NCI-H2081 treated with DMSO at 0.1 percent for 48 hours (cell line): ENCODE data around the gene CFHR3.
"Not testable (repeated sequence)": the region's sequence is repeated elsewhere in the genome, so short reads cannot be mapped to it uniquely, and the experiment has no call there.

Source experiments
- DNase-seq: peaks from one replicate; lab custom pipeline; 2025; lab: John Stamatoyannopoulos, UW

Gene CFHR3

DNA sequence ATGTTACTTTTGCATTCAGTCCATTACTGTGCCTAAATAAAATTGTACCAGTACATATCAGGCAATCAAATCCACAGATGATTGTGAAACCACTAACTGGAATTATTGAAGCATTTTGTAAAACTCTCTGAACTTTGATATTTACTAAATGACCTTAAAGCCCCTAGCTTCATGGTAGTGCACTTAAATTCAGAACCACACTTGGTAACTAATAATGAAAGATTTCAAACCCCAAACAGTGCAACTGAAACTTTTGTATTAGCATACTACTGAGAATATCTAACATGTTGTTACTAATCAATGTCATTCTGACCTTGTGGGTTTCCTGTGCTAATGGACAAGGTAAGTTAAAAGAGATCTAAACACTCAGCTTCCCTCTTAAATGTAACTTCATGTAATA, at the start of gene CFHR3:
Gene CFHR3 (plus strand): TSS at position 238 of the 400 bp plus-strand sequence. CDS start 47 bp downstream, at position 285.
- no peak for DNase-seq

DNA sequence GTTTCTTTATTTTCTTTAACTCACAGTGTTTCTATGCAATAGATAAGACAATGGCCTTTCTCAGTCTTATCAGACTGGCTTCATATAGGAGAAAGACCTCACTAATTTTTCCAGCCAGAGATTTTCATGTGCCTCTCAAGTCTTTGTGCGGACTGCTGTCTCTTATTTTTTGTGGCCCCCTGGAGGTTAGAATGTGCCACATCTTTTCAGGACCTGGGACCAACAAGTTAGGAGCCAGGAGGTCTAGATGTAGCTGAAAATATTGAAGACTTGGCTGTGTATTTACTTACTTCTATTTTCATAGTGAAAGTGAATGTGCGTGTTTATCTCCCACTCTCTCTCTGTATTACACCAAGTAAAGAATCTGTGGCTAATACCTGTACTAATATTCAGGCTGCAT, 42.1 kb upstream of the CFHR3 start:
- no peak for DNase-seq

DNA sequence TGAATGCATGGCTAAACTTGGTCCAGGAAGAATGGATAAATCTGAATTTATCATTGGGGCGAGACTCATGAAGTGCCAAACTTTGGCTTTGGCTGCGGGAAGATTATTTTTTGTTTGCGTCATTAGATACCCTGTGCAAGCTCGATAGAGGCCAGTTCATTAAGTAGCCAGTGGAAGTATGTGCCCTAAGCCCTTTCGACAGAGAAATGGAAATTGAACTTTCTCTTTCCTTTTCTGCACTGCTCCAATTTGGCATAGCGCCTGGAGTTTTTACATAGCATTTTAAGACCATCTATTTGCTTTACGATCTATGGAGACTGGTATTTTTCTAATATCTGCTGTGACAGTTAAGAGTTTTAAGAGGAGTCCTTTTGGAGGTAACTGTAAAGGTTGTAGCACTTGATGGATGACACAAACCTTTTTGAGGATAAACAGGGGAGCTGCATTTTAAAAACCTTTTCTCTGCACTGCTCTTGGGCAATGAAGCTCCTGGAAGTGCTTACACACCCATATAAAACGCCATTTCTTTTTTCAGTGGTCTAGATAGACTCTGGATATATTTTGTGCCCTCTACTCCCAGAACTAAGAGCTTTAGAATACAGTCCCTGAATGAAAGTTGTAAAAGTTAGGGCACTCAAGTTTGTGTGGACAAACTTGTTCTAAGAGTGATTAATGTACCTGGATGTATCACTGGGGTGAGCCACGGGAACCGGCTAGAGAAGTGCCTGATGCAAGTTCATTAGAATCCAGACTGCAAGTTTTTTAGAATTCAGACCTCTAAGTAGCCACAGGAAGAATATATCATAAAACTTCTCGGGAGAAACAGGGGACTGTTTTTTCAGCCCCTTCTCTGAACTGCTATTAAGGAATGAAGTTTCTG, 41.3 kb upstream of the CFHR3 start:
- DNase-seq, result no peak

GRCh38 chr1:196734006-196734405, 40.6 kb upstream of the CFHR3 start:
- no peak for DNase-seq

- no peak for DNase-seq
Measured at GRCh38 chr1:196734460-196734859, 40.2 kb upstream of the CFHR3 start.

- DNase-seq, result no peak
Measured at GRCh38 chr1:196738730-196739129, 35.9 kb upstream of the CFHR3 start.

- DNase-seq, result peak; percentile 56
Measured at GRCh38 chr1:196743244-196743643, 31.4 kb upstream of the CFHR3 start.

GRCh38 chr1:196765019-196765740, 9.5 kb upstream of the CFHR3 start:
- not testable (repeated sequence) for DNase-seq

- not testable (repeated sequence) for DNase-seq
Measured at GRCh38 chr1:196769823-196770222, 4.8 kb upstream of the CFHR3 start.

DNA sequence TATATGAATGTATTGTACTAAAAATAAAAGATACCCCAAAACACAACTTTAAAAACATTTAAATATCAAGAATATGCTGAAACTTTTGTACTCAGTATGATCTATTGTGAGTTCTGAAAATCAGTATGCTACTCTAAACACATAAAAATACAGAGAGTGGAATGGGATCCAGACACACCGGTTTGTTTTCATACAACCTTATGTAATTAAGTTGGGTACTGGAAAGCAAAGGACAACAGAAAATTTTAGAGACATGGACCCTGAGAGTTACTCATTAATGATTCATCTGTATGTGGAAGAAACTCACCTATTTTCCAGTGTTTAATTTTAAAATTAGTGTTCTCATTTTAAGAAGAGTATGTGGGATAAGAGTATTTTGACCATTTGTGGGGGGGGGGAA, 927 bp upstream of the CFHR3 start:
- no peak for DNase-seq

DNA sequence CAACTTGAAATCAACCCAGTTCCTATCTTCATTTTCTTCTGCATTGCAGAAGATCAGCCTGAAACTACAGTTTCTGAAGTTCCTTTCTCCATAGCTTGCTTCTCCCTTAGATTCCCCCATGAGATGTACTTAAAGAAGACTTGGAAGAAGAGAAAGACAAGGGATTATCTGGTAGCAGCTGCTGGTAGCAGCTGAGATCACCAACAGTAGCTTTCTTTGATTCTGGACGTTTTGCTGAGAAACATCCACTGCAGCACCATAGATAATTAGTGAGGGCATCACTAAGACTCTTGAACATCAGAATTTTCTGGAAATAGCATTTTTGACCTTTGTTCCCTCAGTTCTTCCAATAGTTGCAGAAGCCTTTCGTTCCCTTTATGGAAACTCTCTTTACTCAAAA, 465 bp upstream of the CFHR3 start:
- DNase-seq, result no peak

DNA sequence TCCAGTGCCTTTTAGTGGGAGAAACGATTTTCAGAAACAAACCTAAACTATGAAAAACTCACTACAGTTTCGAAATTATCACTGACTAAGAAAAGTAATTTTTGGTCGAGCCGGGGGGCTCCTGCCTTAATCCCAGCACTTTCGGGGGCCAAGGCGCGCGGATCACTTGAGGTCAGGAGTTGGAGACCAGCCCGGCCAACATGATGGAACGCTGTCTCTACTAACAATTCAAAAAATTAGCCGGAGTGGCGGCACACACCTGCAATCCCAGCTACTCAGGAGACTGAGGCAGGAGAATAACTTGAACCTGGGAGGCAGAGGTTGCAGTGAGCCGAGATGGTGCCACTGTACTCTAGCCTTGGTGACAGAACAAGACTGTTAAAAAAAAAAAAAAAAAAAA, 3.0 kb downstream of the CFHR3 start:
- DNase-seq, result no peak

DNA sequence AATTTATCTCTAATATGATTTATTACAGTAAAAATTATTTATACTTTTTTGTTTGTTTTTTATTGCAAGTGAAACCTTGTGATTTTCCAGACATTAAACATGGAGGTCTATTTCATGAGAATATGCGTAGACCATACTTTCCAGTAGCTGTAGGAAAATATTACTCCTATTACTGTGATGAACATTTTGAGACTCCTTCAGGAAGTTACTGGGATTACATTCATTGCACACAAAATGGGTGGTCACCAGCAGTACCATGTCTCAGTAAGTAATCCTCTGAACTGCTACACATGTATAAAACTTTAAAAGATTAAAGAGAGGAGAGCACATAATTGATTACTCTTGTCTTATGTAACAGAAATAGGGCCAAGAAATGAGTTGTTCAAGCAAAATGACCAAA, 4.5 kb downstream of the CFHR3 start:
- DNase-seq, result no peak

DNA sequence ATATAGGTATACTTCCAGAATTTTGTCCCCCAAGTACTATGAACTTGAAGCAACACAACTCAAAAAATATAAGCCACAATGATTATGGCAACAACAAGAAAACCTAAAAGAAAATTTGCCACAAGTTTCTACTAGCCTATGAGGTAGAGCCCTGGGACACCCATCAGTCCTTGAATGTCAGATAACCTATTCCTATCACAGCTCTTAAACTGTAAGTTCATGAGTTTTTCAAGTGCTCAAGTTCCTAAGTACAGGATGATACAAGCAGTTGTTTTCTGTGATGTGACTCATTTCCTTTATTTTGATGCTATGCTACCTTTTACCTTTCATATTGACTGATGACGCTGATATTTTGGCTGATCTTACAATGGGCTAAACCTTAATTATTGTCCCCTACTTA, 16.6 kb downstream of the CFHR3 start:
- not testable (repeated sequence) for DNase-seq

DNA sequence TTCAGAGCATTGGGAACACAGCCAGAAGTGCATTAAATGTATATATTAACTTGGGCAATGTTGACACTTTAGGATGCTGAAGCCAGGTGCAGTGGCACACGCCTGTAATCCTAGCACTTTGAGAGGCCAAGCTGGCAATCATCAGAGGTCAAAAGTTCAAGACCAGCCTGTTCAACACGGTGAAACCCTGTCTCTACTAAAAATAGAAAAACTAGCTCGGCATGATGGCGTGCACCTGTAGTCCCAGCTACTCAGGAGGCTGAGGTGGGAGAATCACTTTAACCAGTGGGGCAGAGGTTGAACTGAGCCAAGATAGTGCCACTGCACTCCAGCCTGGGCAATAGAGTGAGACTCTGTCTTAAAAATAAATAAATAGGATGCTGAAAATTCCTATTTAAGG, 19.5 kb downstream of the CFHR3 start:
- DNase-seq, result peak; percentile 99

- DNase-seq, result no peak
Measured at GRCh38 chr1:196797891-196798290, 23.3 kb downstream of the CFHR3 start.

DNA sequence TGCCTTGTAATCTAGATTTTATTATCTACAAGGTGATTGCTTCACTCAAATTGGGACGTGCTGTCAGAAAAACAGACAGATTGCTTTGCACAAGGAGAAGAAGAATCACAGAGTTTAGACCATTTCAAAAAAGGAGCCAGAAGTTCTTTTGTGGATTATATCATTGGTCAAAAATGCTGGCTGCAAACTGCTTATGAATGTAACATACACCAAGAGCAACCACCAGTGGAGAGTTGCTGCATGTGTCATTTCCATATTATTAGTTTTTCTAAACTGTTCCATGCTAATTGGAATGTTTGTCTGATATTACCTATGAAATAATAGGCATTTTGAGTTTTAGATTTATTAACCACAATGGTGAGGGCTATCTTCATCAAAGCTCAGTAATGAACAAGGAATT, 27.3 kb downstream of the CFHR3 start:
- DNase-seq, result not testable (repeated sequence)

DNA sequence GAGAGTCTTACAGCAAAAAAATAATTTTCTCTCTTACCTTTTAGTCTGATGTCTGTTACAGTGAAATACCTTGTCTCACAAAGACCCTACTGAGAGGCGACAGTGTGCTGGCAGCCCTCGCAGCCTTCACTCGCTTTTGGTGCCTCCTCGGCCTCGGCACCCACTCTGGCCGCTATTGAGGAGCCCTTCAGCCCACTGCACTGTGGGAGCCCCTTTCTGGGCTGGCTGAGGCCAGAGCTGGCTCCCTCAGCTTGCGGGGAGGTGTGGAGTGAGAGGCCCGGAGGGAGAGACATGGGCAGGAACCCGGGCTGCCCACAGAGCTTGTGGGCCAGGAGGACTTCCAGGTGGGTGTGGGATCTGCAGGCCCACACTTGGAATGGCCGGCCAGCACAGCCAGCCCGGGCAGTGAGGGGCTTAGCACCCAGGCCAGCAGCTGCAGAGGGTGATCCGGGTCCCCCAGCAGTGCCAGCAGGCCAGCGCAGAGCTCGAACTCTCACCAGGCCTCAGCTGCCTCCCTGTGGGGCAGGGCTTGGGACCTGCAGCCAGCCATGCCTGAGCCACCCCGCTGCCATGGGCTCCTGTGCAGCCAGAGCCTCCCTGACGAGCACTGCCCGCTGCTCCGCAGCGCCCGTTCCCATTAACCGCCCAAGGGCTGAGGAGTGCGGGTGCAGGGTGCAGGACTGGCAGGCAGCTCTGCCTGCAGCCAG, 34.0 kb downstream of the CFHR3 start:
- DNase-seq, result no peak

GRCh38 chr1:196817442-196817841, 42.8 kb downstream of the CFHR3 start:
- DNase-seq, result not testable (repeated sequence)

- DNase-seq, result not testable (repeated sequence)
Measured at GRCh38 chr1:196819531-196819930, 44.9 kb downstream of the CFHR3 start, which contains the start of gene CFHR1. CFHR1 (plus strand) TSS chr1:196819731; CDS start chr1:196819845, 114 bp downstream.

DNA sequence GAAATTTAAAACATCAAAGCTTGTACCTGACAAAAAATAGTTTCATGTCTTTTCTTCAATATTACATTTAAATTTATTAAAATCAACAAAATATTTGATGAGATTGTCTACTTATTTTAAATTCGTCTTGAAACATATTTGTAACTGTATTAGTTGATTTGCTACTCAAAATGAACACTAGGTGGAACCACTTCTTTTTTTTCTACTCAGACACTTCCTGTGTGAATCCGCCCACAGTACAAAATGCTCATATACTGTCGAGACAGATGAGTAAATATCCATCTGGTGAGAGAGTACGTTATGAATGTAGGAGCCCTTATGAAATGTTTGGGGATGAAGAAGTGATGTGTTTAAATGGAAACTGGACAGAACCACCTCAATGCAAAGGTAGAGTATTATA, 53.2 kb downstream of the CFHR3 start:
- peak; percentile 87 for DNase-seq
